IPS-NIHi7 (cell line): ENCODE data around the gene GCHFR.

Experiments
- DNase-seq: peaks from one replicate; pipeline ENCODE4 v3.0.0; 2012; ENCODE audit warnings: mixed read lengths; ENCODE audit errors: extremely low spot score

Gene GCHFR

GRCh38 chr15:40775740-40776536 lies 12.1 kb downstream of the GCHFR start:
- no peak for DNase-seq

GRCh38 chr15:40776537-40777141 lies 12.8 kb downstream of the GCHFR start:
- DNase-seq = no peak

GRCh38 chr15:40782609-40783227 lies 18.9 kb downstream of the GCHFR start:
- DNase-seq = peak; percentile 65

GRCh38 chr15:40785164-40785563 lies 21.3 kb downstream of the GCHFR start:
- DNase-seq = no peak

GRCh38 chr15:40785814-40786213 lies 21.9 kb downstream of the GCHFR start:
- no peak for DNase-seq

GRCh38 chr15:40787344-40787841 lies 23.5 kb downstream of the GCHFR start:
- peak; percentile 80 for DNase-seq

- DNase-seq = no peak
These were observed 24.1 kb downstream of the GCHFR start for GRCh38 chr15:40787991-40788390.

DNA sequence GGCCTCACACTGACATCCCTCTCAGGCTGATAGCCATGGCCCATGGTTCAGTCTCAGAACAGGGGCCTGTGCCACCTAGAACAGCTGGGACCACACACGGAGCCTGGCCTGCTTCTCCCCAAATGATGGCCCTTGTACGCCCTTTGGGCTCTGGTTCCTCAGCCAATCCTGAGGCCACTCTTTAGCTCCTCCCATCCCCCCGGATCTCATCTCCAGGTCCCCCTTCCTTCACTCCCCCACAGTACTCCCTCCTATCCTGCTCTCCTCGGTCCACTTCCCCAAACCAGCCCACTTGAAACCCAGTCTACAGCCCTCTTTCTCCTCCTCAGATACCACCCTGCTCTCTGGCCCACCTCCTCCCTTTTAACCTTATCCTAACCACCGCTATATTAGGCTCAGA lies 25.3 kb downstream of the GCHFR start:
- no peak for DNase-seq

DNA sequence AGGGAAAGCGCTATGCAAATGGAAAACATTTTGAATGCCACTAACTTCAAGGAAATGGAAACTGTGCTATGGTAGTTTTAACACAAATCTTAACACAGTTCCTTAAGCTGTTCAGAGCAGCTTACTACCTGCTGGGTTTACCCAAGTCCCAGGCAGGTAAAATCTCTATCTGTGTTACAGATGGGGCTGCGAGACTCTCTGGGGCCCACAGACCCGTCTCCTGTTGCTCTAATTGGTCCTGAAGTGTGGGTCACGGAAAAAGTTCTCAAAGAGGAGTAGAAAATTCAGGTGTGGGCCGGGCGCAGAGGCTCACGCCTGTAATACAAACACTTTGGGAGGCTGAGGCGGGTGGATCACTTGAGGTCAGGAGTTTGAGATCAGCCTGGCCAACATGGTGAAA lies 26.1 kb downstream of the GCHFR start:
- DNase-seq = no peak

DNA sequence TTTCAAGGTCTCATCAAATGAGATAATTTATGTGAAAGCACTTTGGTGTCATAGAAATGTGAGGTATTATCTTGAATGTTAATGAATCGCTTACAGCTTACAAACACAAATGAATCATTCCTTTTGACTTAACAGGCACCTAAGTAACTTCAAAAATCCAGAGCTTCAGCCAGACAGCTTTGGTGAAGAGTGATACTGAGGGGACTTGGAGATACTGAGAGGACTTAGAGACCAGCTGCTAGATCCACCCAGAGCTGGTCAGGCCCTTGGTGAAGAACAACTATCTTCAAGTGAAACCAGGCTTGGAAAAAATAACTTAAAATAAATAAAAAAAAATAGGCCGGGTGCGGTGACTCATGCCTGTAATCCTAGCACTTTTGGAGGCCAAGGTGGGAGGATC lies 26.9 kb downstream of the GCHFR start:
- no peak for DNase-seq

DNA sequence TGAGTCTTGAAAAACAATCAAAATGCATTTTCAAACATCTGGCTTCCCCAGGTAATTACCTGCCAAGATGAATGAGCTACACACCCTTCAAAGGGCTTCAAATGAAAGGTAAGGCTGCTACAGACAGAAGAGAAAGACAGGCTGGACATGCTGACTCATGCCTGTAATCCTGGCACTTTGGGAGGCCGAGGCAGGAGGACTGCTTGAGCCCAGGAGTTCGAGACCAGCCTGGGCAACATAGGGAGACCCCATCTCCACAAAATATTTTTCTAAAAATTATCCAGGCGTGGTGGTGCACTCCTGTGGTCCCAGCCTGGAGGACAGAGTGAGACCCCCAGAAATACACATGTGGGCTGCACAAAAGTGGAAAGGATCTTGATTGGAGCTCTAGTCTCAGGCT lies 28.5 kb downstream of the GCHFR start:
- no peak for DNase-seq

- no peak for DNase-seq
These were observed 29.5 kb downstream of the GCHFR start for GRCh38 chr15:40793216-40793989.

GRCh38 chr15:40796041-40796440 lies 32.2 kb downstream of the GCHFR start:
- DNase-seq = no peak

DNA sequence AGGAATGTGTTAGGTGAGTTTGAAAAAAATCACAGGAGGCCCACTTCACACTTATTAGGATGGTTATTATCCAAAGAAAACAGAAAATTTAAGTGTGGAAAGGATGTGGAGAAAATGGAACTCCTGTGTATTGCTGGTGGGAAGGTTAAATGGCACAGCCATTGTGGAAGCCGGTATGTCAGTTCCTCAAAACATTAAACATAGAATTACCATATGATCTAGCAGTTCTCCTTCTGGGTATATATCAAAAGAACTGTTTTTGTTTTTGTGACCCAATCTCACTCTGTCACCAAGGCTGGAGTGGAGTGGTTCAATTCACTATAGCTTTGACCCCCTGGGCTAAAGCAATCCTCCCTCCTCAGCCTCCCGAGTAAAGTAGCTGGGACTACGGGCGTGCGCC lies 32.6 kb downstream of the GCHFR start:
- no peak for DNase-seq

DNA sequence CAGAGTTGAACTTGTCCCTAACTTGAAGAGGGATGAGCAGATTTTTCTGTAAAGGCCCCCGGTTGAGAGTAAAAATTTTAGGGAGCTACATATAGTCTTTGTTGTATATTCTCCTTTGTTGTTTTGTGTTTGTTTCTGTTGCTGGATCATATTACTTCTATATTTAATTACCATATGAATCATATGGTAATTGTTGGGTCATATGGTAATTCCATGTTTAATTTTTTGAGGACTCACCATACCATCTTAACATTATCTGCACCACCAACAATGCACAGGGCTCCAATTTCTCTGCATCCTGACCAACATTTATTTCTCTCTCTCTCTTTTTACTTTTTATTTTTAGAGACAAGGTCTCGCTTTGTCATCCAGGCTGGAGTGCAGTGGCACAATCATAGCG lies 35.7 kb downstream of the GCHFR start:
- no peak for DNase-seq

- DNase-seq = no peak
These were observed 39.2 kb downstream of the GCHFR start for GRCh38 chr15:40803076-40803475.

DNA sequence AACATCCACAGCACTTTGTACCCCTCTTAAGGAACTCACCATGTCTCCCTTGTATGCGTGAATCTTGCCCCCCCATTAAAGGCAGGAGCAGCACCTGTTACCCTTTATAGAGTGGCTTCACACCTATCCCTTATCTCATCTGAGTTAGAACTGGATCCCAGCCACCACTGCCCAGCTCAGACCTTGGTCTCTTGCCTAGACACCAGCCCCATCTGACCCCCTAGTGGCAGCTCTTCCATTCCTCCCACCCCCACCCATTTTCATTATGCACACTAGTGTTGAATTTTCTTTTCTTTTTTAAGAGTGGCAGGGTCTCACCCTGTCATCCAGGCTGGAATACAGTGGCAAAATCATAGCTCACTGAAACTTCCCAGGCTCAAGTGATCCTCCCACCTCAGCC lies 39.8 kb downstream of the GCHFR start:
- no peak for DNase-seq

GRCh38 chr15:40806672-40807027 lies 42.8 kb downstream of the GCHFR start:
- no peak for DNase-seq

DNA sequence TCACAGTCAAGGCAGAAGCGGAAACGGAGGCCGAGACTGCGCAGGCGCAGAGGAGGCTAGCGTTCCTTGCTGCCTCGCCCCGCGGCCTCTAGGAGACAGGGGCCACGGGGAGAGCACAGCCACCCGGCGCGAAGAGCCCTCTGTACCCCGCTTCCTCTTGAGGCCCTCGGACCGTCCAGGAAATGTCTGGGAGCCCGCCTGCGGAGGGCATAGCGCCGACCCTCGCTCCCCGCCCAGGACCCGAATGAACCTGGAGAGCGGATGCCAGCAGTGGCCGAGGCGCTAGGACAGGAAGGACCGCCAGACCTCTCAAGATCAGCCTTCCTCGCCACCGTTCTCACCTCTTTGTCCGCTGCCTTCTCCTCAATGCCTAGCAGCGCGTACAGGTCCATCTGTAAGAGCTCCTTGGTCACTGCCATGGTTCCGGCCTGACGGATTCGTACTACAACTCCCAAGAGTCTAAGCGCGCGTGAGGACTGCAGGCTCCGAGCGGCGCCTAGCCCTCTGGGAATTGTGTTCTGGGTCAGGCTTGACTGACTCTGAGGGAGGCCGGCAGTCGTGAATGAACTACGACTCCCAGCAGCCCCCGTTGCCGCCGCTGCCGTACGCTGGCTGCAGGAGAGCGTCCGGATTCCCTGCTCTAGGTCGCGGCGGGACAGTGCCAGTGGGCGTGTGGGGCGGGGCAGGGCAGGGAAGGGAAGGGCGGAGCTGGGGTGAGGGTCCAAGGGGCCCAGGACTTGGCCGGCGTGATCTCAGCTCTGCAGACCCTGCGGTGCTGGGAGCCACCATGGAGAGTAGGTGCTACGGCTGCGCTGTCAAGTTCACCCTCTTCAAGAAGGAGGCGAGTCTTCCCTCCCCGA lies 43.4 kb downstream of the GCHFR start, which contains the start of the genes DNAJC17 and ZFYVE19:
Gene DNAJC17, minus strand, starts transcription at position 446 of the 860 bp plus-strand sequence. Its CDS starts 27 bp downstream, at position 419.
Gene ZFYVE19, plus strand, starts transcription at position 62 of the 860 bp plus-strand sequence. Its CDS starts 501 bp downstream, at position 563.
- DNase-seq = peak; percentile 94

- no peak for DNase-seq
These were observed 44.1 kb downstream of the GCHFR start for GRCh38 chr15:40807888-40808461.
